Measurements from ENCODE around the gene AK9. TPM values are rescaled to one million over a fixed set of nuclear protein-coding genes. Genes with fewer than 3 reads are reported as not detected.

AK9 gene
- total RNA-seq, 1 experiment from 2014 or later: 1.7 TPM

DNA sequence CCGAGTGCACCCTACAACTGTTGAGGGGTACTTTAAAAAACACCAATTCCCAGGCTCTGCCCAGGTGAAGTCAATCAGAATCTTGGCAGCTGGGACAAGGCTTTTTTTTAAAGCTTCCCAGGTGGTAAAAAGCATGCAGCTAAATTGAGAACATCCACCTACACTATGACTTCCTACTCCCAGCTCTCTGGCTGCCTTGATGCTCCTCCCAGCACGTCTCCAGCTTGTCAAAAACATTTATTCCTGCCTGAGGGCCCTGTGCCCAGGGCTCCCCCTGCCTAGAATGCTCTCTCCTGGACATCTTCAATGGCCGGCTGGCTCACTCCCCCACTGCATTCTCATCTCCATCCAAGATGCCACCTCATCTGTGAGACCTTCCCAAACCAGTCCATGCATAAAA, 217.9 kb downstream of the AK9 start:
- no peak for TF ChIP-seq EZH2 (IDR thresholded peaks at IDR 0.05; ENCODE audit: low read length, unreplicated experiment)
- TF ChIP-seq, protein P1, sequence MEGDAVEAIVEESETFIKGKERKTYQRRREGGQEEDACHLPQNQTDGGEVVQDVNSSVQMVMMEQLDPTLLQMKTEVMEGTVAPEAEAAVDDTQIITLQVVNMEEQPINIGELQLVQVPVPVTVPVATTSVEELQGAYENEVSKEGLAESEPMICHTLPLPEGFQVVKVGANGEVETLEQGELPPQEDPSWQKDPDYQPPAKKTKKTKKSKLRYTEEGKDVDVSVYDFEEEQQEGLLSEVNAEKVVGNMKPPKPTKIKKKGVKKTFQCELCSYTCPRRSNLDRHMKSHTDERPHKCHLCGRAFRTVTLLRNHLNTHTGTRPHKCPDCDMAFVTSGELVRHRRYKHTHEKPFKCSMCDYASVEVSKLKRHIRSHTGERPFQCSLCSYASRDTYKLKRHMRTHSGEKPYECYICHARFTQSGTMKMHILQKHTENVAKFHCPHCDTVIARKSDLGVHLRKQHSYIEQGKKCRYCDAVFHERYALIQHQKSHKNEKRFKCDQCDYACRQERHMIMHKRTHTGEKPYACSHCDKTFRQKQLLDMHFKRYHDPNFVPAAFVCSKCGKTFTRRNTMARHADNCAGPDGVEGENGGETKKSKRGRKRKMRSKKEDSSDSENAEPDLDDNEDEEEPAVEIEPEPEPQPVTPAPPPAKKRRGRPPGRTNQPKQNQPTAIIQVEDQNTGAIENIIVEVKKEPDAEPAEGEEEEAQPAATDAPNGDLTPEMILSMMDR (conservative IDR thresholded peaks at IDR 0.05; ENCODE audit: low read depth, low read length): no peak
- H3K9ac ChIP-seq (ENCODE audit: low read length): no peak overlapping the region
- H3K4me1 ChIP-seq (ENCODE audit: insufficient read depth, low read length): no peaks in the 10 kb centered on the region
- no peaks in the 10 kb centered on the region for H3F3A ChIP-seq (ENCODE audit: low read length, unreplicated experiment)
- no peak overlapping the region for H3K27ac ChIP-seq (ENCODE audit: low read length)
- H3K4me3 ChIP-seq (ENCODE audit: low read length): no peak overlapping the region
- ATAC-seq: no peak
- peaks cover 16% of the 10 kb centered on the region; the same call in 1 of the 2 replicates for H3K36me3 ChIP-seq (ENCODE audit: low read depth, low read length)
- POLR2A ChIA-PET (ENCODE audit: unreplicated experiment): no interaction called here
- no peak overlapping the region for H2AFZ ChIP-seq (ENCODE audit: low read length)
- H3K9me3 ChIP-seq (ENCODE audit: low read length): no peaks in the 10 kb centered on the region
- CTCF ChIA-PET: no interaction called here
- BruUV-seq (replicated peaks): no TSS peak
- no peaks in the 10 kb centered on the region for H4K20me1 ChIP-seq (ENCODE audit: low read length)
- H3K79me2 ChIP-seq (ENCODE audit: low read length): peaks cover 21% of the 10 kb centered on the region
- H3K9me2 ChIP-seq (replicated peaks; ENCODE audit: low read length): no peaks in the 10 kb centered on the region
- no peak for DNase-seq
- no peaks in the 10 kb centered on the region for H3K27me3 ChIP-seq (ENCODE audit: low read length)
- intact Hi-C loops (cut with micrococcal nuclease): no loop called here
- no peak overlapping the region for H3K4me2 ChIP-seq (ENCODE audit: low read length)

DNA sequence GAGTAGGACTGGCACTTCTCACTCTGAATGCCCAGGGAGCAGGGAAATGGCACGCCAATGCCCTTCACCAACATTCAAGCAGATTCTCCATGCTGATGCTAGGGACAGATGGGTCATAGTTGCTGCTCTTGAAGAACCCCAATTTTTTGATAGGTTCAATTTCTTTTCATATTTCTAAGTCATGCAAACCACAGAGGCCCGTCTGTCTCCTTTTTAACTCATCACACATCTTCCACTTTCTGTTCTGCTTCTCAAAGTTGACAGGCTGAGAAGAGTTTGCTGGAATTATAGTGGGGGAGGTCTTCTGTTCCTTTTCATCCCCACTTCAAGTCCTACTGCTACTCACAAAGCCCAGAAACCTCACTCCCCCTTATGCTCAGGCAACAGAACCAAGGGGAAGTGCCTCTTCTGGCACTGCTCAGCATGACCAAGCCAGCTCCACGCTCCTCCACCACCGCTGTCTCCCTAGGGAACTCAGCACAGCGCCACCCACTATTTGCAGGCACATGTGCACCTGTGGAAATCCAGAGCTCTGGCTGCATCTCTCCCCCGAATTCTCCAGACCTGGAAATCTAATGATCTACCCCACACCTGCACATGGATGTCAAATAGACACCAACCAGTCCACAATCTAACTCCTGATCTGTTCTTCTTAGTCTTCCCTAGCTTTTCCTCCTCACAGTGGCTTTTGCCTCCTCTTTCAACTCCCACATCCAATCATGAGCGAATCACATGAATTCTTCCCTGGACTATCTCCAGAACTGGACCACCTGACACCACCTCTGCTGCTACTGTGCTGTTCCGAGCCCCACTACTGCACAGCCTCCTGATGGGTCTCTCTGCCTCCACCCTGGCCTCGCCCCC, 218.6 kb downstream of the AK9 start:
- TF ChIP-seq EZH2 (IDR thresholded peaks at IDR 0.05; ENCODE audit: low read length, unreplicated experiment): no peak
- TF ChIP-seq, protein P1 (conservative IDR thresholded peaks at IDR 0.05; ENCODE audit: low read depth, low read length): no peak
- no peak for TF ChIP-seq EZH2phosphoT487 (IDR thresholded peaks at IDR 0.05; ENCODE audit: borderline replicate concordance, low read length)
- Histone ChIP-seq H3F3A (ENCODE audit: low read length, unreplicated experiment) (no peaks in the 10 kb centered on the region), H2AFZ (ENCODE audit: low read length) (no peak overlapping the region), H3K79me2 (ENCODE audit: low read length) (peaks cover 14% of the 10 kb centered on the region), H3K4me2 (ENCODE audit: low read length) (no peak overlapping the region), H3K9me2 (replicated peaks; ENCODE audit: low read length) (no peaks in the 10 kb centered on the region), H3K4me1 (ENCODE audit: insufficient read depth, low read length) (no peaks in the 10 kb centered on the region), H3K36me3 (ENCODE audit: low read depth, low read length) (peaks cover 16% of the 10 kb centered on the region; the same call in 1 of the 2 replicates), H3K27ac (ENCODE audit: low read length) (no peak overlapping the region), H3K27me3 (ENCODE audit: low read length) (no peaks in the 10 kb centered on the region), H4K20me1 (ENCODE audit: low read length) (no peaks in the 10 kb centered on the region), H3K9me3 (ENCODE audit: low read length) (no peaks in the 10 kb centered on the region), H3K4me3 (ENCODE audit: low read length) (no peak overlapping the region), H3K9ac (ENCODE audit: low read length) (no peak overlapping the region)
- CTCF ChIA-PET: no interaction called here
- intact Hi-C loops (cut with micrococcal nuclease): no loop called here
- DNase-seq (no peak), ATAC-seq (no peak)
- no TSS peak for BruUV-seq (replicated peaks)
- POLR2A ChIA-PET (ENCODE audit: unreplicated experiment): no interaction called here

DNA sequence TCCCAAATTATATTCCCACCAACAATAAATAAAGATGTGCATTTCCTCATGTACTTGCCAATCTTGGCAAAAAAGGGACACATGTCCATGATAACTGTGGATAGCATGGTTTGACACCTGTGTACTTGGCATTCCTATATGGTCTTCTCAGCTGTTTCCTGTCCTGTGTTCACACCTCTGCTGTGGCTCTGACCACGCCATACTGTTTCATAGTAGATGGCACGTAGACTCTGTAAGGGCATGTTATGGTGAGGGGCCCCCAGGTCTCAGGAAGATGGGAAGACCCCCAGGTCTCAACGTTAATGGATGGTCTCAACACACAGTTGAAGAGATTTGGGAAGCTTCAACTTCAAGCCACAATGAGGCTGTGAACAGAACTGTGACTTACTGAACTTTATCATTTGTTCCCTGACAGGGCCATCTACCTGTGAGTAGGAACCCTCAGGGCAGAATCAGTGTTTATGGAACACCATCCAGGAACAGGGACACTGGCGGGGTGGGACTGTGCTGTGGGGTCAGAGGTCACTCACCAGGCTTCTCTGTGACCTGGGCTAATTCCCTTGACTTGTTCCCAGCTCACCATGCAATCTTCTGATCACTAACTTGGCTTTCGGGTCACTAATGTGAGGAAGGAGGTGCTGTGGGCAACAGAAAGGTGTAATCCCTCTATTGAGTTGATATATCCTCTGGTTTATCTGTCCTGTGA, 219.7 kb downstream of the AK9 start:
- DNase-seq: no peak
- no peak overlapping the region for H2AFZ ChIP-seq (ENCODE audit: low read length)
- H4K20me1 ChIP-seq (ENCODE audit: low read length): no peaks in the 10 kb centered on the region
- peaks cover 19% of the 10 kb centered on the region; the same call in 1 of the 2 replicates for H3K36me3 ChIP-seq (ENCODE audit: low read depth, low read length)
- POLR2A ChIA-PET (ENCODE audit: unreplicated experiment): no interaction called here
- H3K9me3 ChIP-seq (ENCODE audit: low read length): no peaks in the 10 kb centered on the region
- no peaks in the 10 kb centered on the region for H3K9me2 ChIP-seq (replicated peaks; ENCODE audit: low read length)
- H3K4me1 ChIP-seq (ENCODE audit: insufficient read depth, low read length): no peaks in the 10 kb centered on the region
- no peak for ATAC-seq
- H3K4me3 ChIP-seq (ENCODE audit: low read length): no peak overlapping the region
- no peak overlapping the region for H3K9ac ChIP-seq (ENCODE audit: low read length)
- intact Hi-C loops (cut with micrococcal nuclease): no loop called here
- H3K4me2 ChIP-seq (ENCODE audit: low read length): no peak overlapping the region
- H3K27me3 ChIP-seq (ENCODE audit: low read length): no peaks in the 10 kb centered on the region
- no peaks in the 10 kb centered on the region for H3F3A ChIP-seq (ENCODE audit: low read length, unreplicated experiment)
- 0 out of 2 replicates have a peak, but pooled peaks cover 3% of the 10 kb centered on the region for H3K79me2 ChIP-seq (ENCODE audit: low read length)
- no peak overlapping the region for H3K27ac ChIP-seq (ENCODE audit: low read length)
- BruUV-seq (replicated peaks): no TSS peak
- CTCF ChIA-PET: no interaction called here
- TF ChIP-seq EZH2 (IDR thresholded peaks at IDR 0.05; ENCODE audit: low read length, unreplicated experiment) (no peak), EZH2phosphoT487 (IDR thresholded peaks at IDR 0.05; ENCODE audit: borderline replicate concordance, low read length) (no peak)
- TF ChIP-seq, protein P1 (conservative IDR thresholded peaks at IDR 0.05; ENCODE audit: low read depth, low read length): no peak

All from PC-3 (cell line).